ENCODE results near the gene SOX10.
A peak's percentile ranks its signal among the peaks of the same experiment; 100 is the strongest.
"Not testable (repeated sequence)": the region's sequence is repeated elsewhere in the genome, so short reads cannot be mapped to it uniquely, and the experiment has no call there.

Gene SOX10

GRCh38 chr22:37959231-37959825, 25.0 kb downstream of the SOX10 start:
- DNase-seq (ENCODE audit: low spot score), result no peak

DNA sequence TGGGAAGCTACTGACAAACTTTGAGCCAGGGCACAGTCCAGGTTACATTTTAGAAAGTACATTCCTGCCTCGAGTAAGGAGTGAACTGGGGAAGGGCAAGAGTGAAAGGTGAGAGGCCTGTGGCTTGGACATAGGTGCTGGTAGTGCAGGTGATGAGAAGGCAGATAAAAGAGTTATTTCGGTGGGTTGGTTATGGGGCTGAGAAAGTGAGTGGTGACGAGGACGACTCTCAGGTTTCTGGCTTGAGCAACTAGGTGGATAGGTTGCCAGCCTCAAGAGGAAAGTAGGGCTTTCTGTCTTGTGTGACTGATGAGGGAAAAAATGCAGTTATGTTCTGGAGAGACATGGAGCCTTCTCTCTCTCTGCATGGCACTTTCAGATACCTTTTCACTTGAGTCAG, 27.1 kb downstream of the SOX10 start:
- no peak for DNase-seq (ENCODE audit: low spot score)

- not testable (repeated sequence) for DNase-seq (ENCODE audit: low spot score)
Measured at GRCh38 chr22:37955825-37956397, 28.4 kb downstream of the SOX10 start.

DNA sequence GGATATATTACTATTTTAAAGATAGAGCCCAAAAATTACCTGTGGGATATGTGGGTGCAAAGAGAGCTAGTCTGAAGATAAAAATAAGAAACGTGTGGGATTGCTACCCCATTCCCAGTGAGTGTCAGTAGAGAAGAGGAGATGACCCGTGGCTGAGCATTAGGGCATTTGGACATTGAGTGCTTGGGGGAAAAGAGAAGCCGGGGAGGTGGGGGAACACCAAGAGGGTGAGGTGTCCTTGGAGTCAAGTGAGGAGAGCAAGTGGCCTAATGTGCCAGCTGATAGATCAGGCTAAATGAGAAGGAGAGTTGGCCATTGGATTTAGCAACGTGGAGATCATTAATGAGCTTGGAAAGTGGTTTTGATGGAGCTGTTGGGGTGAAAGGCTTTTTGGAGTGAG, 29.7 kb downstream of the SOX10 start:
- no peak for DNase-seq (ENCODE audit: low spot score)

DNA sequence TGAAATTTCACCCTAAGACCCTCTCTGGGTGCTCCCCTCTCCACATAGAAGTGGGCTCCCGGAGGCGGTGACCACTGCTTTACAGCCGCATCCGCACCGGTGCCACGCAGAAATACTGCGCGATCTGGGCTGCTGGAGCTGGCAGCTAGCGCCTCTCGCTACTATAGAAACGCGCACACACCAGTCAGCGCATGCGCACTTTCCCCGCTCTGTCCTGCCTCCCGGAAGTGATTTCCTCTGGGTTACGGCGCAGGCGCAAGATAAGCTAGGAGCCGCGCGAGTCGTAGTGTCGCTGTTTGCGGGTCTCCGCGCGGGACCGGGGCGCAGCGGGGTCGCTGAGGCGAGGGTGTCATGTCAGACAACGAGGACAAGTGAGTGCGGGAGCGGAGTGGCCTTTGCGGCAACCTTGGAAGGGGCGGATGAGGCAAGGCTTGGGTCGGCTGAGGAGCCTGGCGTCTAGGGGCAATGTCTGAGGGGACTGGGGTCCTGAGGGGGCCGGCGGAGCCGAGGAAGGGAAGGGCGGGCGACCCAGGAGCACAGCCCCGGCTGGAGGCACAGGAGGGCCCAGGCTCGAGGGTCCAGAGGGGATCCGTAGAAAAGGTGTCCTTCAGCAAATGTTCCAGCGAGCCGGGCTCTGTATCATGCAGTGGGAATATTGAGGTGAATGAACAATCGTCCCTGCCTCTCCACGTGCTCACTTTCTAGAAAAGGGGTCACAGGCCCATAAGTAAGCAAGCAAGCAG, 30.7 kb downstream of the SOX10 start, which contains the start of the genes C22orf23 and POLR2F:
Gene C22orf23 (minus strand): TSS at position 165 of the 743 bp plus-strand sequence. CDS start 452 bp downstream, outside the sequence.
Gene POLR2F (plus strand): TSS at position 263 of the 743 bp plus-strand sequence. CDS start 89 bp downstream, at position 352.
- peak; percentile 94 for DNase-seq (ENCODE audit: low spot score)

DNA sequence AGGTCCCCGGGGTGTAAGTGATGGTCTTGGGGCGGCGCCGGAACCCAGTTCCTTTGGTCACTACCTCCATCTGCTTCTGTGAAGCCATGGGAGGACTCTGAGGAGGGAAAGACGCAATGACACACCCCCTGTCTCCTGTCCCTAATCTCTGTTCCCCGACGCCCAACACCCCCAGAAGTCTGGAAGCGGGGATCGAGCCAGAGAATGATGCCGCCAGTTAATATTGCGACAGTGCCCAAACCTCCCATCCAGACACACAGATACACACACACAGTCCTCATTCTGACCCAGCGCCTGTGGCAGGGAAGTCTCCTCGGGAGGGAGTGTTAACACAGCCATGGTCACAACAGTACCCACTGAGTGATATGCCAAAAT, 31.3 kb downstream of the SOX10 start:
- DNase-seq (ENCODE audit: low spot score), result no peak

- DNase-seq (ENCODE audit: low spot score), result not testable (repeated sequence)
Measured at GRCh38 chr22:37952629-37953028, 31.7 kb downstream of the SOX10 start.

DNA sequence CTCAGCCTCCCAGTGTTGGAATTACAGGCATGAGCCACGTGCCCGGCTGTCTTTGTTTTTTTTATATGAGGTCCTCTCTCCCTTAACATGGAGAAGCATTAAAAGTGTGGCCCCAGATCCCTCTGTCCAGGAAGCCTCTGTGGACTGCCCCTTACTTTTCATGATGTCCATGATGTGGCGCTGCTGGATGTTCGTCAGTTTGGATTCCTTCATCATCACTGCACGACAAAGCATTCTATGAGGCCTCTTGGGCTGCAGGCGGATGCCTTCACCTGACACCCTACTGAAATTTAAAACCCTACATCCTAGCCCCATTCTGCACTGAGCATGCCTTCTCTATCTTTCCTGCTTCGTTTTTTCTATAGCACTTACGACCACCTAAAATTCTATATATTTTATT, 33.0 kb downstream of the SOX10 start:
- DNase-seq (ENCODE audit: low spot score), result no peak

DNA sequence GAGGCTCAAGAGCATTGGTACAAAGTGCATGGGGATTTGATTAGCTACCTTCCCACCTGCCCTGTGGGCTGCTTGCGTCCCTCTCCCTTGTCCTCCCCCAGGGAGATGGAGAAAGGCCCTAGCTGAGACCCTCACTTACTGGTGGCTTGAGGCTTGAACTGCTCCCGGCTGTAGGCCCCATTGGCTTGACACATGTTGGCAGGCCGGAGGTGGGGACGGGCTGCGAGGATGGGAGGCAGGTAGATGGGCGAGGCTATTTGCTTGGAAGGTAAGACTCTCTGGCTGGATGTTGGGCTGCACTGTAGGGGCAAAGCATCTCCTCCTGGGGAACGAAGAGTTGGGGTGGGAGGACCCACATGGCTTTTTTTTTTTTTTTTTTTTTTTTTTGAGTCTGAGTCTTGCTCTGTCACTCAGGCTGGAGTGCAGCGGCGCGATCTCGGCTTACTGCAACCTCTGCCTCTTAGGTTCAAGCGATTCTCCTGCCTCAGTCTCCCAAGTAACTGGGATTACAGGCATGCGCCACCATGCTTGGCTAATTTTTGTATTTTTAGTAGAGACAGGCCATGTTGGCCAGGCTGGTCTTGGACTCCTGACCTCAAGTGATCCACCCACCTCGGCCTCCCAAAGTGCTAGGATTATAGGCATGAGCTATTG, 37.1 kb downstream of the SOX10 start:
- DNase-seq (ENCODE audit: low spot score), result not testable (repeated sequence)

GRCh38 chr22:37944423-37944822, 39.9 kb downstream of the SOX10 start:
- not testable (repeated sequence) for DNase-seq (ENCODE audit: low spot score)

DNA sequence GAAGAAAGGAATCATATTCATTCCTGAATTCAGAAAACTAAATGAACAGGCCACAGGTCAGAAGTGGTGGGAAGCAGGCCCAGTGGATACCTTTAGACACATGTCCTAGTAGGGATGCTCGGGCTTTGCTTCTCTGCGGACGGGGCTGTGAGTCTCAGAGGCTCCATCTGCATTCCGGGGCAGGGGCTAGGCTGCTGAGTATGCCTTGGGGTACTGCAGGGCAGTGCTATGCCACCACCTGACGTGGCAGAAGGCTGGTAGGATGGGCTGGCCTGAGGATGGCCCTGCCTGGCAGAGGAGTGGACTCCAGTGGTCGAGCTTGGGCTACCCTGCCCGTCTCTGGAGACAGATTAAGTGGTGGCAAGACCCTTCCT, 40.5 kb downstream of the SOX10 start:
- no peak for DNase-seq (ENCODE audit: low spot score)

DNA sequence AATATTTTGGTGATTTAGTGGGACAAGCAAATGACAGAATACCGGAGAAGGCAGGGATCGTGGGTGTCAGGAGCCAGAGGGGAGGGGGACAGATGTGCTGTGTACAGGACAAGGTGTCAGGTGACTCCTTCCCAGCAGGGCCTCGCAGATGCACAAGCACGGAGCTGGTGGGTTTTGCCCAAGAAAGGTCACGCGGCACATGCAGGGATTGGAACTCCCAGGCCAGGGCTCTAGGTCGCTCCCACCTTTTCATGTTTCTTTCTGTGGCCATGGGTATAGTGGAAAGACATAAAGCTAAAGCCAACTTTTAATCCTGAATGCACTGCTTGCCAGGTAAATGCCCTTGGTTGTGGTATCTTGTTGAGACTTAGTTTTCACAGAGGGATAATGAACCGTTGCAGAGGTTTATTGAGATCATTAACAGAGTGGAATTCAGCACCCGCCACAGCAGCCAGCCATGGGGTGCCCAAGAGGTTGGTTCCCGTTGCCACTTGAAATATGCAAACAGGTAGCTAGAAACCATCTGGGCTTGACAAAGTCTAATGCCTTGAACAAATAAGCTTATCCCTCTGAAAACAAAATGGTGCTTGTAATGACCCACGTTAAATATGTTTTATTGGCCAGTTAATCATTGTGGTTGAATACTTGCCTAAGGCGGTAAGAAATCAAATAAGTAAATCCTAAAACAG, 41.1 kb downstream of the SOX10 start:
- DNase-seq (ENCODE audit: low spot score), result no peak

- DNase-seq (ENCODE audit: low spot score), result no peak
Measured at GRCh38 chr22:37942133-37942532, 42.2 kb downstream of the SOX10 start.

DNA sequence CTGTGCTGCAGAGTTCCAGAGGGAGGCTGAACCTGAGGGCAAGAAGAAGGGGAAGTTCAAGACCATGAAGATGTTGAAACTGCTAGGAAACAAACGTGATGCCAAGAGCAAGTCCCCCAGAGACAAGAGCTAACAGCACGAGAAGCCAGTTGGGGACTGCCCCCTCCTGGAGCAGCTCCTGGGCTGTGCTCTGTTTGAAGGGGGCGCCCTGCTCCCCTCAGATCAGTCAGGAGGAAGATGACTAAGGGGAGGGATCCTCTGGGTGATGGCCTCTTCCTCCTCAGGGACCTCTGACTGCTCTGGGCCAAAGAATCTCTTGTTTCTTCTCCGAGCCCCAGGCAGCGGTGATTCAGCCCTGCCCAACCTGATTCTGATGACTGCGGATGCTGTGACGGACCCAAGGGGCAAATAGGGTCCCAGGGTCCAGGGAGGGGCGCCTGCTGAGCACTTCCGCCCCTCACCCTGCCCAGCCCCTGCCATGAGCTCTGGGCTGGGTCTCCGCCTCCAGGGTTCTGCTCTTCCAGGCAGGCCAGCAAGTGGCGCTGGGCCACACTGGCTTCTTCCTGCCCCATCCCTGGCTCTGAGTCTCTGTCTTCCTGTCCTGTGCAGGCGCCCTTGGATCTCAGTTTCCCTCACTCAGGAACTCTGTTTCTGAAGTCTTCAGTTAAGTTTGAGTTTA, 43.5 kb downstream of the SOX10 start:
- peak; percentile 44 for DNase-seq (ENCODE audit: low spot score)

DNA sequence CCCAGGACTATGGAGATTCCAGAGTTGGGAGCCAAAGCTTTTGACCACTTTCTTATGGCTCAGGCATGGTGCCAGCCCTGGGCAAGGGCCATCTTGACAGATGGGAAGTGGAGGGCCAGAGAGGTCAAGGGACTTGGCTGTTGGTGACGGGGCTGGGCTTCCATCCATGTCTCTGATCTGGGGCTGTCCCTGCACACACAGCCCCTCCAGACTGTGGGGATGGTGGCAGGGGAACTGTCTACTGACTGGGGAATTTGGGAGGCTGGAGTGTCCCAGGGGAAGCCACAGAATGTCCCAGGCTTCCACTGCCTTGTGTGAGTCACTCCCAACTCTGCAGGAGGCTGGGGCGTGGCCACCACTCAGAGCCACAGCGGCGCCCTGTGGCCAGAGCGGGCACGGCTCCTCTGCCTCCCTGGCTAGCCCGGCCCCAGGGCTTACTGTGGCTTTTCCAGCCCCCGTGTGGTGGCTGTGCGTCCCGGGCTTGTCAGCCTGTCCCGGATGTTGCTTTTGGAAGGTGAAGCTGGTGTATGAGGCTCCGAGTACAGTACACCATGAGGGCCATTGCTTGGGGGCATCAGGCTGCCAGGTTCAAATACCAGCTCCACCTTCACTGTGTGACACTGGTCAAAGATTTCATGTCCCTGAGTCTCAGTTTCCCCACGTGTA, 50.5 kb downstream of the SOX10 start:
- peak; percentile 92 for DNase-seq (ENCODE audit: low spot score)

- no peak for DNase-seq (ENCODE audit: low spot score)
Measured at GRCh38 chr22:37932821-37933578, 51.4 kb downstream of the SOX10 start.

GRCh38 chr22:37932401-37932800, 52.0 kb downstream of the SOX10 start:
- DNase-seq (ENCODE audit: low spot score), result no peak

DNA sequence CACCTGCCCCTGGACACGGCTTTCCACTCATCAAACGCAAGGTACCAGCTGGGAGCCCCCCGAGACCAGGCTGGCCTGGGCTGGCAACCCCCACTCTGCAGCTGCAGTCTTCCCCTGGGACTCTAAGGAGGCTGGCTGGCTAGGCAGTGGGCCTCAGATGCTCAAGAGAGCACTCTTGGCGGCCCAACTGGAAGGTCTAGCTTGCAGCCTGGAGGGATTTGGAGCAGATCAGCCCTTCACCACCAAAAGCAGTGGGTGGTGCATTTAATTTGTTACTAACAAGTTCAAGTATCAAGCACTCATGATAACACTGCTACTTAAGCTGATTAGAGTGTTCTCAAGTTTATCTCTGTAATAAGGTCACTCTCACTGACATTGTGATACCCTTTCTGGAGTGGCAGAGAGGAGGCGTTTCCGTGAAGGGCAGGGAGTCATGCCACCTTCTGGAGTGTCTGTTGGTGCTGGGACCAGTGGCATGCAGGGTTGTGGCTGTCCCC, 52.4 kb downstream of the SOX10 start:
- DNase-seq (ENCODE audit: low spot score), result no peak

DNA sequence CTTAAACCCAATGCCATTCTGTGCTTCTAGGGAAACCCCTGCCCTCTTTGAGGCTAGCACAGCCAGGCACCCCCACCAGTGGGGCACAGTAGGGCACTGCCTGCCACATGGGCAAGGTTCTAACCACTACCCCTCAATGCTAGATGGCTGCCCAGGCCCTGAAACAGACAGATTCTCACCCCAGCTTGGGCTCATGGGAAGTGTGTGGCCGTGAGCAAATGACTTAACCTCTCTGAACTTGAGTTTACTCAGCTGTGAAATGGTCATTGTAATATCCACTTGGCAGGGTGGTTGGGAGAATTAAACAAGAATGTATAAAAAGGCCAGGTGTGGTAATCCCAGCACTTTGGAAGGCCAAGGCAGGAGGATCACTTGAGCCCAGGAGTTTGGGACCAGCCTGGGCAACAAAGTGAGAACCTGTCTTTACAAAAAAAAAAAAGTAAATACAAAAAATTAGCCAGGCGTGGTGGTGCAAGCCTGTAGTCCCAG, 53.4 kb downstream of the SOX10 start:
- DNase-seq (ENCODE audit: low spot score), result no peak
